GM21717 (cell line): Measurements from ENCODE around the gene KCNJ9.

Experiments used
- ATAC-seq: cut with Tn5 transposase; IDR thresholded peaks from one replicate; pipeline ENCODE4 v1.9.1; 2021; ENCODE audit warnings: mild to moderate bottlenecking, moderate library complexity; ENCODE audit not compliant: unreplicated experiment

The KCNJ9 gene

DNA sequence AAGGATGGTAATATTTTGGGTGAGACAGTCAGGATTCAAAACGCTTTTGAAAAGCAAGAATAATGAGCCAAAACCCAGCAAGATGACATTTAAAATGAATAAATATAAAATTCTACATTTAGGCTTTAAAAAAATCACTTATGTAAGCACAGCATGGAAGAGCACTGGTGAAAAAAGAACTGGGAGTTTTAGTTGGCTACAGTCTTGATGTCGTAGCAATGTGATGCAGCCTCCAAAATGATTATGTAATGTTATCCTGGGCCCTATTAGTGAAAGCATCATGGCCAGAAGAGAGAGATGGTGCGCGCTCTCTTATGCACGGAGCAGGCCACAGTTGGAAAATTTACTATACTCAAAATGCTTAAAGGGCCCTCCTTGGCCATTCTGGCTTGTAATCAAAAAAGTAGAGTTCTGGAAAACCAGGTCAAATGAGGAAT, 5.1 kb downstream of the KCNJ9 start:
- ATAC-seq, result no peak

DNA sequence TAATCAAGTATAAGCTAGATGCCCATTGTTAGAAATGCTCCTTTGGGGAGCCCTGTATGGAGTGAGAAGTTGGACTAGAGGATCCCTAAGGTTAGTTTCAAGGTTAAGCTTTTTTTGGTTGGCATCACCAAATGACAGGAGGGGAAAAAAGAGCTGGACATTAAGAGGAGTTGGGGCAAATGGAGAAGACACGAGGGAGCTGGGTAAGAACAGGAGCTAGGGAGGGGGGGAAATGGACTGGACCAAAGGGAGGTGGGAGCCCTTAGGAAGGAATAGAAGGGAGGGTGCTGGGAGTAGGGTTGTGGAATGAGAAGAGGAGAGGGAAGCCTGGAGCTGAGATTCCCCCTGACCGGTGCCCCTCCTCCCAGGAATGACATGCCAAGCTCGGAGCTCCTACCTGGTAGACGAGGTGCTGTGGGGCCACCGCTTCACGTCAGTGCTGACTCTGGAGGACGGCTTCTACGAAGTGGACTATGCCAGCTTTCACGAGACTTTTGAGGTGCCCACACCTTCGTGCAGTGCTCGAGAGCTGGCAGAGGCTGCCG, 5.9 kb downstream of the KCNJ9 start:
- ATAC-seq, result no peak

DNA sequence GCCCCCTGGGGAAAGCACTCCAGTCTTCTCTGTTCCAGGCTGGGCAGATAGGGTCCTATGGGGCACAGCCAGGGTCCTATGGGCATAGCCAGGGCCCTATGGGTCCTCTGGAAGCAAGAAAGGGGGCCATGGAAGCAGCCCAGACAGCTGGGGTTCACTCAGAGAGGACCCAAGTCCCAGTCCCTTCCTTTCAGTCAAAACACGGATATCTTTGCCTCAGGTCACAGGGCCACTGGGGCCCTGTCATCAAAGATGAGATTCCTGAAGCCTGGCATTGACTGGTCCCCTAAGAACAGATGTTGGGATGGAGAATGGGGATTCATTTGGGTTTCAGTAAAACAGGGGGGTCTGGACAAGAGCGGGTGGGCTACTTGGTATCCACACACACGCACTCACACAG, 8.5 kb downstream of the KCNJ9 start:
- no peak for ATAC-seq

DNA sequence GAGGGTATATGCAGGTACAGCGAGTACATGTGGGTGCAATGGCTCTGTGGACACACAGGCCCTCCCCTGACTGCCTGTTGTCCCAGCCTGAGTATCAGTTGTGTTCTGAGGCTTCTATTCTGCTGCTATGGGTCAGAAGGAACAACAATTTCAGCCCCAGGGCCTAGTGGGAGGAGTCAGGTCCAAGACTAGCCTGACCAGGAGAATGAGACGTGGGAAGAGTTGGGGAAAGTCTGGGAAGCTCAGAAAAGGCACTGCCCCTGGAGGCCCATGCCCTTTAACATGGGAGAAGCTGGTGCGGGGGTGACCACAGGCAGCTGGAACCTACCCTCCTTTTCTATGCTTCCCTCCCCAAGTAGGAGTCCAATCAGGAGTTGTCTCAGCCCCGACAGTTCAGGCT, 9.4 kb downstream of the KCNJ9 start:
- no peak for ATAC-seq

DNA sequence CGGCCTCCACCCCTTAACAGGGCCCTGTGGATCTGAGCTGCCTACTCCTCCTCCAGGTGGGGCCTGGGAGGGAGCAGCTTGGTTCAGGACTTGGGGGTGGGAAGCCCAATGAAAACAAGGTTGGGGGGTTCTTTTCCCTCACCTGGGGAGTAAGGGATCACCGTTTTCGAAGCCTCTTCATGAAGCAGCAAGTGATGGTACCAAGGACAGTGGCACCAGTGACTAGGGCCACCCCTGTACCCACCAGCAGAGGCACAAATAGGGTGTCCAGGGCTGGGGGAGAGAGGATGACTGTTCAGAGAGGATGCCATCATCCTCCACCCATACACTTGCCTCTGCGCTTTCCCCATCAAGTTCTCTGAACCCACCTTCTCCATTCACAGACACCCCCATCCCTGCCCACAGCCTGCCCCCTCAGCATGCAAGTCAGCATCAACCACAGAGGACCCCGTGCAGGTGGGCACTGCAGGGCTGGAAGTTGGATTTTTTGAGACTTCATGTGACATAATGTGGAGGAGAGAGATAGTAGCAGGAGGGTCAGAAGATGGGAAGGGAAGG, 10.4 kb downstream of the KCNJ9 start:
- ATAC-seq, result no peak

DNA sequence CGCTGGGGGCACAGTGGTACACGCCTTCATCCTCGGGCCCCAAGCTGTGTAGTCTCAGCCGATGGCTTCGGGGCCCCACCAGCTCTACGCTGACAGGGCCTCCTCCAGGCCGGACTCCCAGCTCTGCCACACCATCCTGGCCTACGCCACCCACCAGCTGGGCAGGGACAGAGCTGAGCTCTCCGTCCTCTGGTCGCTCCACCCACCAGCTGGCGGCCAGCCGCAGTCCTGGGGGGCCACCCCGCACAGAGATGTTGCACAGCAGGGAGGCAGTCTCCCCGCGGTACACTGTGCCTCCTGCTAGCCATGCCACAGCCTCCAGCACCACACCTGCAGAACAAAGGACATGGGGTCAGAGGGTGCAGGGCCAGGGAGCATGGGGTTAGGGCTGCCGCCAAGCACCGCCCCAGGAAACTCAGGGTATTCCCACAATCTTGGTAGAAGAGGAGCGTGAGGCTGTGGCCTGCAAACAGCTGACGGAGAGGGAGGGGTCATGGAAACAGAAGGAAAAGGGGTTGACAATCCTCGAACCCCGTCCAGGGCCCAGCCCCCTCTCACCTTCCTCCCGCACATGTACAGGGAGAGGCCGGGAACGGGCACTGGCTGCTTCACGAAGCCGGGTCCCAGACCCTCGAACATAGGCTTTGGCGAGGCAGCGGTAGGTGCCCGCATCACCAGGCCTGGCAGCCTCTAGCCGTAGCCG, 11.2 kb downstream of the KCNJ9 start:
- no peak for ATAC-seq

DNA sequence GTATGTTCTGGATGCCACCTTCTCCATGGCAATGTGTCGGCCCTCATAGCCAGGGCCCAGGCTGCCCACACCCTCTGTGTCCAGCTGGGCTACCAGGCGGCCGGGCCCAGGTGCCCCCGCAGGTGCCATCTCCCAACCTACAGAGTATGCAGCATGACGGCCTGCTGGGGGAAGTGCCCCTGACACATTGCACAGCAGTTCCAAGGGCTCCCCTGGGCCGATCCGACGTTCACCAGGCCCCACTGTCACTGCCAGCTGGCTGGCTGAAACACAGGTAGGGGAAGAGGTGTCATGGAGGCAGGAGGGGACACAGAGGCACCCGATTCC, 11.7 kb downstream of the KCNJ9 start:
- ATAC-seq, result no peak

DNA sequence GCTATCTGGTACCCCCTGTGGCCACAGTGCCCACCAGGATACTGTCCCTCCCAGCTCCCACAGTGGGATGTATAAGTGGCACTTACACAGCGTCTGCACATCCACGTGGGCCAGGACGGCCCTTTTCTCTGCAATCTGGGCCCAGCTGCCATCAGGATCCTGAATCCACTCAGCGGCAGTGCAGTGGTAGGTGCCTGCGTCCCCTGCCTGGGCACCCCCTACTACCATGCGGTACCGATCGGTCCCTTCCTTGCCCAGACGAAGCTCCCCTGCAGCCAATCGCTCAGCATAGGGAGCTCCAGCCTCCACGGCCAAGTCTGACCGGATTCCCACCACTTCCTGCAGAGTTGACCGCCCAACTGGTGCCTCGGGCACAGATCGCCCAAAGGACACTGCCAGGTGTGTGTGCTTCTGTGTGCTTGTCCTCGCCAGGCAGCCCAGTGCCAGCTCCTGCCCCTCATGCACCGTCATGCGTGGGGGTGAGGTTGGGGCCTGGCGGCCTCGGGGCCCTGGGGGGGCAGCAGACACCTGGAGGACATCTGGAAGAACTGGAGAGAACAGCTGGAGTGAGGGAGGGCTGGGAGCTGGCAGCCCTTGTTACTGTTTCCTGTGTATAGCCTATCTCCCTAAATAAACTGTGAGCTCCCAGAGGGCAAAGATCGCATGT, 12.4 kb downstream of the KCNJ9 start:
- ATAC-seq, result no peak

DNA sequence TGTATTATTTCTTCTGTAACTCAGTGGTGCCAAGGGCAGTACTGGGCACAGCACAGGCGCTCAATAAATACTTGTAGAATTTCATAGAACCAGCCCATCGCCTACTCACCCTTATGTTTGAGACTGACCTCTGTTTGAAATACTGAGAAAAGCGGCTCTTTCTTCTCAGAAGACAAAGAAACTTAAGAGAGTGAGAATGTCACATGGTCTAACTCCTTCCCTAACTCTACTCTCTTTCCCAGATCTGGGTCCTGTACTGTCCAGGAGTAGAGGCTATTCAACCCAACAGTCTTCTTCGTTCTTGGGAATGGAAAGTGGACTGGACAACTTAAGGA, 12.9 kb downstream of the KCNJ9 start:
- no peak for ATAC-seq

DNA sequence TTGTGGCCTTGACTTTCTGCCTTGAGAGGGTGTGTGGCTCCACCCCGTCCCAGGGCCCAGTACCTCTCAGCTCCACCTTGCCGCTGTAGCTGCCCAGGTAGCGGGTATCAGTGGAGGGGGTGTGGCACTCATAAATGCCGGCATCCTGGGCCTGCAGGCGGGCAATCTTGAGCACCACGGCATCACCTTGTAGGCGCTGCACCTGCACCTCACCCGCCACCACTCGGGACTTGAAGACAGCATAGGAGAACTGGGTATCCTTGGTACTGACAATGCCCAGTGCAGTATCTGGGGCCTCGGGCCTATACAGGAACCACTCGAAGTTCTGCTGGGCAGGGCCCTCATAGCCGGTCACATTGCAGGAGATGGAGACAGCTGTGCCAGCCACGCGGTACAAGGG, 13.5 kb downstream of the KCNJ9 start:
- ATAC-seq, result no peak

DNA sequence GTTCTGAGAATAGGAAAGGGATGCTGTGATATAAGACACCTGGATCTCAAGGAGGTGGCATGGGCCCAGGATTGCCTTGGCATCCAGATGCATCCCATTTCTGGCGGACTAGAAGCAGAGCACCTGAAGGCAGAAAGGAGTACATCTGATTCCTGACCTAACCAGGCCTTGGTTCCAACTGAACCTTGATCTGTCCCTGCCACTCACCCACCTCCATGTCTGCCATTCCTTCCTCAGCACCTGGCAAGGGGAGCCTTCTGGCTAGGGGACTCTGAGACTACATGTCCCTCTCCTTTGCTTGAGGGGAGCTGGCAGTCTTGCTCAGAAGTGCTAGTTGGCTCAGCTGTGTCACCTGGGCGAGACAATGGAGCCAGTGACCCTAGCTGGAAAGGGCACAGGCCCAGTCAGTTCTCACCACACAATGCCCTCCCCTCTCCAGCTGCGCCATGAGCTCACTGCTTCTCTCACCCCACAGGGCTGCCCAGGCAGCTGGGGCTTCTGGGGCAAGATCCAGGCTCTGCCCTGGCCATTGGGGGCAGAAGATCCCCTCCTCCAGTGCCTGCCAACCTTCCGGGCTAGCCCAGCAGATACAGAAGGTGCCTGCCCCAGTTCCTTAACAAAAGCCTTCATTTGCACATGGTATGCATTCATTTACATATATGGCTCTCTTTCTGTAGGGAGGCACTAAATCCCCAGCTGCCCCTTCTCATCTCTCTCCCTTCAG, 14.2 kb downstream of the KCNJ9 start:
- no peak for ATAC-seq

DNA sequence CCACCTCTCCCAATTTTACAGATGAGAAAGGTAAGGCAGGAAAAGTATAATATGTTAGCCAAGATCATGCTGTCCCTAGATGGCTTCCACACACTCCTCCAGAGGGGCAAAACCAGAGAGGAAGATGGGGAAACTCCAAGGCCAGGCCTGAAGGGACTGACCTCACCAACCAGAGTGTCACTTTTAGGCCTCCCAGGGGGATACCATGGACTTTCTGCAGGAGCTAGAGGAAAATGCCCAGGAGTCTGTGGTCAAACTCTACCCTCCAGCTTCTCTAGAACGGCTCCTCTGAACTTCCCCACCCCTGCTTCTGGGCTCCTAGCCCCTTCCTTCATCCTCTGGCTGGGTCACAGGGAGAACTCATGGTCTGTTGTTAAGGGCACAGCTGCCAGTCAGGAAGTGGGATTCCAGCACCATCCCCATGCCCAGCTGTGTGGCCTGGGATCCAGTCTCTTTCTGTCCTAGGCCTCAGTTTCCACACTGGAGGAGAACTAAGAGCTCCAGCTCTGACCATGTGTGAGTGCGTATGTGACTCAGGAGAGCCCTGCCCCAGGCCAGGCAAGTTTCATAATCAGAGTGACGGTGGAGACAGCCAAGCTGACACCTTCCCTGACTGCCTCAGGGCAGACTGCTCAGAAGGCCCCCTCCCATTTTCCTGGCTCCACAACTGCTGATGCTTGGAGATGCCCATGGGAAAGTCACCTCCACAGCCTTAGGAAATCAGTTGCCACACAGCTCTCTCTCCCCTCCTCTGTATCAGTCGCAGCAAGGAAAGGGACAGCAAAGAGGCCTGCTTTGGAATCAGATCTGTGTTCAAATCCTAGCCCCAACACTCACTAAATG, 15.2 kb downstream of the KCNJ9 start:
- ATAC-seq, result no peak

DNA sequence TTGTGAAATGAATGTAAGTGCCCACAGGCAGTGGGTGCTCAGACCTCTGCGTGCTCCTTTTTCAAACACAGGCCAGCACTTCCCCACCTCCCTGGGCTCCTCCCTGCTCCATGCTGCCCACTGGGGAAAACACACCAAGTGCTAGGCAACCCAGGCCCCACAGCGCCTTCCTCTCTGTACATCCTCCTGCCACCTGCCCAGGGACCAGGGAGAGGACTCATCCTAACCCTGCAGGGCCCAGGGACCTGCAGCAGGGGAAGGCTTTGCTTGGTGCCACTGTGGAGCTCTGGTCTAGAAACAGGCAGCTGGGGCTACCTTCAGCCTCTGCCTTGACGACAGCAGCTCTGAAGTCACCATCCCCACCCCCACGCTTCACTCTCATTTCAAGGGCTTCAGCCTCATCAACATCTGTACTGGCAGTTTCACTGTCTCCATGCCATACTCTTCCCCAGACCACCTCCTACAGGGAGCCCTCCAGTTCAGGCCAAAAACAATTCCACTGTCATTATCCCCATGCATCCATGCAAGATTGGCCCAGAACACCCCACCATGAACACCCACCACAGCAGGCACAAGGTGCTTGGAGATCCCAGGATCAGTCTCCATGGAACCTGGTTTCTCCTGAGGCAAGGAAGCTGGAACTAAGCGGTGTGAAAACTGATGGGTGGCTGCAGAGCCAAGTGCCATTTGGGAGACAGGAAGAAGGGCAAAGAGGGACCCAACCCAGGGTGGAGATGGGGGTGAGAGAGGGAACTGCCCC, 16.0 kb downstream of the KCNJ9 start:
- no peak for ATAC-seq

DNA sequence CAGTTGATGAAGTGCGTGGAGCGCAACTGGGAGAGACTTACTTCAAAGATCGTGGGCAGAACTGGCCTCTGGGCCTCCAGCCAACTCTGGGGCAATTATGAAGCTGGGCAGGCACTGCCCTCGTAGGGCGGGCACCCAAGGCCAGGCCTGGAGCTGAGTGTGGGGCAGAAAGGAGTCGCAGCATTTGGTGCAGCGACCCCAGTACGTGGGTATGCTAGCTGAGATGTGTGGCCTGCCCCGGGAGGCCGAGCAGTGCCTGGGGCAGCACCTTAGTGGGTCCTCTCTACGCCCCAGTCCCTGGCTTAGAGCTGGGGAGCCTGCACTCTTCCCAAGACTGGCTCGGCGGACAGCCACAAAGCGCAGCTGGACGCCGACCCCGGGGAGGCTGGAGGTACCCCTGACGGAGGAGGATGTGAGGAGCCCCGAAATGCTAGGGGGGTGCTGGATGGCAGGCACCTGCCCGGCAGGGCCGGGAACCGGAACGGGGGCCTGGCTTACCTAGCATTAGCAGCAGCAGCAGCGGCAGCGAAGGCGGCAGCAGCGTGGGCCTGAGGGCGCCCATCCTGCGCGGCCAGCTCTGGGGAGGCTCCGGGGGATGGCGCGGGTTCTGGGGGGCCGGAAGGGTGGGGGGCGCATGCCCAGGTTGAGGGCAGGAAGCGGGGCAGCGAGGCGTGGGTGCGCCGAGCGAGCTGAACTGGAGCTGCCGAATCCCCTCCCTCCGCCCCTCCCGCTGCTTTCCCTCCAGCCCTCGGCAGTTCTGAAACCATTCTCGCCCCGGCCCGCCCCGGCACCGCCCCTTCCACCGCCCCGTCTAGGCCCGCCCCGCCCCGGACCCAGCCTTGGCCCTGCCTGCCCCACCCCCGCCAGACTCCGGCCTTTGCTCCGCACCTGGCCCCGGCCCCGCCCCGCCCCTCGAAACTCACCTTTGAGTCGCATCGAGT, 16.8 kb downstream of the KCNJ9 start, which contains the start of gene IGSF8:
IGSF8 (minus strand) TSS at position 709 of the 941 bp plus-strand sequence; CDS start at position 562, 147 bp downstream.
- peak; percentile 40 for ATAC-seq

DNA sequence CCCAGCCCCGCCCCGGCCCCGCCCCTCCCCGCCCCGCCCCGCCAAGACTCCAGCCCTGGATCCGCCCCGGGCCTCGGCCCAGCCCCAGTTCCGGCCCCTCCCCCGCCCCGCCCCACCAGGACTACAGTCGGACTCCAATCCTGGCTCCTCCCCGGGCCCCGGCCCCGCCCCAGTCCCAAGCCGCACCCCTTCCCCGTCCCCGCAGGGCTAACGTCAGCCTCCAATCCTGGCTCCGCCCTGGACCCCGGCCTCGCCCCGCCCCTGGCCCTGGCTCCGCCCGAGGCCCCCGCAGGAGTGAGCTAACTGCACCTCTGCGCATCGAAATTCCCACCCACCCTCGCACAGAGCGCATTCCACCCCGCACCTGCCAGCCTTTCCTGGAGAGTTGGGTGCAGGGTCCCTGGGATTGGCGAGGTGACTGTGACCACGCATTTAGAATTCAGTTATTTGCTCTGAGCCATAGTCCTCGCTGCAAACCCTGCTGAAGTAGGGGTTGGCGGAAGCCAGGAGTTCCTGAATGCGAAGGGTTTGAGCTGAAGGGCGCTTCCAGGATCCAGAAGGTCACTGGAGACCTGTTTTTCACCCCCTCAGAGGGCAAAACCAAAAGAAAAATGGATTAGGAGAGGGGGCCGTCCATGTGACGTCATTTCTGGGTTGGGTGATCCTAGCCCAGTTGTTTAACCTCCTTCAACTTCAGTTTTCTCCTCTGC, 17.7 kb downstream of the KCNJ9 start:
- peak; percentile 73 for ATAC-seq

DNA sequence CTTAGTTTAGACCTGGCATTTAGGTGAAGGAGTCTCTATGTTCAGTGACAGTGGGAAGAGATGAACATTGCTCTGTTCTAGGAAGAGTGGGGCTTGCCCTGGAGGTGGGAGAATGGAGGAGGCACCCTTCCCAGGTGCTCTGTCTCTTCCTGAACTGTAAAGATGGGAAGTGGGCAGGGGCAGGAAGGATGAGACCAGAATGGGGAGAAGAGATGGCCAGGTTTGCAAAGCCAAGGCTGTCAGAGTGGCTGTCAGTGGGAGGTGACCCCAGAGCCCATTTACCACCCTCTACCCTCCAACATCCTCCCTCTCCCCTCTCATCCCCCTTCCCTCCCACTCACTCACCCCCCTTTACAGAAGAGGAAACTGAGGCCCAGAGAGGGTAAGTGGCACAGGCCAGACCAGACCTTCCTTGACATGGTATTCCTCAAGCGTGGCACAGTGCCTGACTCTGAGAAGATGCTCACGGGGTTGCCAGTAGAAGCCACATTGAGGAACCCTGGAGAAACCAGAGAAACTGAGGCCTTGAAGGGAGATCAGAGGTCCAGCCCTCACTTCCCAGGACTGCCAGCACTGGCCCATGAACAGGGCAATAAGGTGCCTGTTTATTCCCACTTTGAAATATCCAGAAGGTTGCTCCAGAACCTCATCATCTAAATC, 18.5 kb downstream of the KCNJ9 start:
- no peak for ATAC-seq

DNA sequence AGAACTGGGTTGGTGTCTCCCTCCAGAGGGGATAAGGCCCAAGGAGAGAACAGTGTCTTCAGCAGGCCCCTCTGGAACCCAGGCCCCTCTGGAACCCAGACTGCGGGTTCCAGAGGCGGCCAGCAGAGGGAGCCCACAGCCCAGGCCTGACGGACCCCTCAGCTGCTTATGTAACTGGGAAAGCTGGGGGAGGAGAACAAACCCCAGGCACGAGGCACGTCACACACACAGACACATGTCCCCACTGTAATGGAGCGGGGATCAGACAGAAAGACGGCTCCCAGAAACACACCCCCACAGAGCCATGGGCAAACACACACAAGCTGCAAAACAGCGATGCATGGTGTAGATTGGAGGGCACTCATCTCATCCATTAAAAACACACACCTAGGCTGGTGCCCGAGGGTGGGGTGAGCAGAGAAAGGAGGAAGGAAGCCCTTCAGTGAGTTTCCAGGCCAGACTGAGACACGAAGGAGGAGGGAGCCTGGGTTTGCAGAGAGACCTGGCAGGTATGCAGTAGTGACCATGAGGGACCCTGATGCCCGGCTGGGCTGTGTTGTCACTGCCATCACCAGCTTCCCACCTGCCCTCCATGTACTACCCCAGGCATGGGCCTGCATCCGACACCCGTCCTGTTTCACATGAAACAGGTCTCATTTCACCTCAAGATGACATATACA, 19.8 kb downstream of the KCNJ9 start:
- peak; percentile 27 for ATAC-seq
